Measurements from ENCODE around the gene NFATC3. TPM values are rescaled to one million over a fixed set of nuclear protein-coding genes. Genes with fewer than 3 reads are reported as not detected.

Gene NFATC3
- total RNA-seq, 1 donor from 2014 or later, result 22.6 TPM

DNA sequence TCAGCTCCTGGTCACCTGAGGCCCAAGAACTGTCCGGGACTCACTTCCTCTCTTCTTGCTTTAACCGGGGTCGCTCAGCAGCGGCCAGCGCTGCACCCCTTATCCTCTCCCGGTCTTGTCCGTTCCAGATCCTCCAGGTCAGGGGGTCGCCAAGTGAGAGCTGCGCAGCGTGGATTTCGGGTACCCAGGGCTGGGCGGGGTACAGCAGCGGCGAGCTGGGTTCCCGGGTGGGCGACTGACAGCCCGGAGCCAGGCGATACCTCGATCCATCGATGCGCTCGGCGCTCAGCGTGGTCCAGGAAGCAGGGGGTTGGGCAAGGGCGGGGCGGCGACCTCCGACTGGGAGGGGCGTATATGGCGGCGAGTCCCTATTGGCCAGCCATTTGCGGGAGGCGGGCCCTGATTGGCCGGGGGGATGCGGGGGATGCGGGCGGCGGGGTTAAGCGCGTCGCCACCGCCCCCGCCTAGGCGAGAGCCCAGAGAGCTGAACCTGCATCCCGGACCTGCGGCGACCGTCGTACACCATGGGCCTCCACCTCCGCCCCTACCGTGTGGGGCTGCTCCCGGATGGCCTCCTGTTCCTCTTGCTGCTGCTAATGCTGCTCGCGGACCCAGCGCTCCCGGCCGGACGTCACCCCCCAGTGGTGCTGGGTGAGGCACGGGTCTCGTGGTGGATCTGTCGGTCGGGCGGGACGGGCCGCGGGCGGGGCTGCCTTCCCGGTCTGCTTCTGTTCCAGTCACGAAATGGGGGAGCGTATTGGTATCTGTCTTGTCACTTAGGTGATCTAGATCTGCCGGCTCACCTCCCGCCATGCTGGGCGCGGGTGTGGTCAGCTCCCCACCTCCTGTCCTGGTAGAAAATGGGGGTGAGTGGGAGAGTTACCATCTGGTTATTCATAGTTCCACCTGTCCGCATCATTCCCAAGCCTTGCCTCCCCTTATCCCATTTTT, 160.0 kb downstream of the NFATC3 start, which contains the start of gene PLA2G15:
TSS of gene PLA2G15 (plus strand) at position 471 of the 951 bp plus-strand sequence. CDS start at position 525, 54 bp downstream.
- DNase-seq (ENCODE audit: low spot score), result peak; percentile 94

- DNase-seq (ENCODE audit: low spot score), result no peak
Measured at GRCh38 chr16:68246121-68246520, 161.0 kb downstream of the NFATC3 start.

- DNase-seq (ENCODE audit: low spot score), result no peak
Measured at GRCh38 chr16:68246666-68247065, 161.5 kb downstream of the NFATC3 start.

DNA sequence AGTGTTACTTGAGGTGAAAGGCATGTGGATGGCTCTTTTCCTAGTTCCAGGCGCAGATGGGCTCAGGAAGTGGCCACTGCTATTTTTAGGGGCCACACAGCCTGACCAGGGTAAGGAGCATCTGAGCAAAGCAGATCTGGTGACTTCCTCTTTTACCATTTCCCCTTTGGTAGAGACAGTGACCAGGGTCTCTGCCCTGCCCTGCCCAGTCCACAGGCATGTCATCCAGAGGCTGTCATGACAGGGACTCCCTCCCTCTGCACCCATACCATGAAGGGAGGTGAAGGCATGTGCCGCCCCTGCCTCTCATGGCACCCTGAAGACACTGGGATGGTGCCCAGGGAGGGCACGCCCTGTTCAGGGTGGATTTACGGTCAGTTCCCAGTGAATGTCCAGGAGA, 162.2 kb downstream of the NFATC3 start:
- peak; percentile 36 for DNase-seq (ENCODE audit: low spot score)

- DNase-seq (ENCODE audit: low spot score), result no peak
Measured at GRCh38 chr16:68247932-68248331, 162.8 kb downstream of the NFATC3 start.

GRCh38 chr16:68249371-68249770, 164.2 kb downstream of the NFATC3 start:
- no peak for DNase-seq (ENCODE audit: low spot score)

GRCh38 chr16:68250951-68251350, 165.8 kb downstream of the NFATC3 start:
- no peak for DNase-seq (ENCODE audit: low spot score)

DNA sequence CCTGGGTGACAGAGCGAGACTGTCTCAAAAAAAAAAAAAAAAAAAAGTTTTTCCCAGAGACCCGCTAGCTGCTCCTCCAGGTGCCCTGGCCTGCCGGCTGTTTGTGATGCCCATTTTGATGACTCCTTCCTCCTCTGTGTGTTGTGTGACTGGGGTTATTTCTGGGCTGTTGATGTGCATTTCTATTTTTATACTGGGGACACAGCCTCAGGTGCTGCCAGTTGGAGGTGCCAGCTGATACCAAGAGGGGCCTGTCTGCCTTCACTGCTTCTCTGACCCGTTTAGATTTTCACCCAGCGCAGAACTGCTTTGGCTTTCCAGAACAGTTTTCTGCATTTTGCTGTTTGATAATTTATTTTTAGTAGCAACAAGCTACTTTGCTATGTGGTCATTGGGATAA, 166.7 kb downstream of the NFATC3 start:
- DNase-seq (ENCODE audit: low spot score), result no peak

DNA sequence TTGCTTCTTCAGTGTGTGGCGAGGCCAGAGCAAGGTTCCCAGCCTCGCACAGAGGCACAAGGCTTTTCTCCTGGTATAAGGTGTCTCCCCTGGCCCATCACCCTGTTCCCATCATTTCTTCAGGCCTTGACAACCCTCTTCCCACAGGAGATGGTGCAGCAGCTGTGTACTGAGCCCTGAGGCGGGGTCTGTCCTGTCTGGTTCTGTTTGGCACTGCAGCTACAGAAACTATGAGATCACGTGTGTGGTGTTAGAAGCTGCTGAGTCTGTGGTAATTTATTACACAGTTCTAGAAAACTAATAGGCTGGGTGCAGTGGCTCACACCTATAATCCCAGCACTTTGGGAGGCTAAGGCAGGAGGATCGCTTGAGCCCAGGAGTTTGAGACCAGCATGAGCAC, 167.2 kb downstream of the NFATC3 start:
- no peak for DNase-seq (ENCODE audit: low spot score)

GRCh38 chr16:68253721-68254120, 168.6 kb downstream of the NFATC3 start:
- DNase-seq (ENCODE audit: low spot score), result no peak

GRCh38 chr16:68255712-68256111, 170.5 kb downstream of the NFATC3 start:
- DNase-seq (ENCODE audit: low spot score), result no peak

- DNase-seq (ENCODE audit: low spot score), result no peak
Measured at GRCh38 chr16:68257251-68257905, 172.2 kb downstream of the NFATC3 start.

GRCh38 chr16:68257906-68258800, 173.0 kb downstream of the NFATC3 start:
- peak; percentile 72 for DNase-seq (ENCODE audit: low spot score)

DNA sequence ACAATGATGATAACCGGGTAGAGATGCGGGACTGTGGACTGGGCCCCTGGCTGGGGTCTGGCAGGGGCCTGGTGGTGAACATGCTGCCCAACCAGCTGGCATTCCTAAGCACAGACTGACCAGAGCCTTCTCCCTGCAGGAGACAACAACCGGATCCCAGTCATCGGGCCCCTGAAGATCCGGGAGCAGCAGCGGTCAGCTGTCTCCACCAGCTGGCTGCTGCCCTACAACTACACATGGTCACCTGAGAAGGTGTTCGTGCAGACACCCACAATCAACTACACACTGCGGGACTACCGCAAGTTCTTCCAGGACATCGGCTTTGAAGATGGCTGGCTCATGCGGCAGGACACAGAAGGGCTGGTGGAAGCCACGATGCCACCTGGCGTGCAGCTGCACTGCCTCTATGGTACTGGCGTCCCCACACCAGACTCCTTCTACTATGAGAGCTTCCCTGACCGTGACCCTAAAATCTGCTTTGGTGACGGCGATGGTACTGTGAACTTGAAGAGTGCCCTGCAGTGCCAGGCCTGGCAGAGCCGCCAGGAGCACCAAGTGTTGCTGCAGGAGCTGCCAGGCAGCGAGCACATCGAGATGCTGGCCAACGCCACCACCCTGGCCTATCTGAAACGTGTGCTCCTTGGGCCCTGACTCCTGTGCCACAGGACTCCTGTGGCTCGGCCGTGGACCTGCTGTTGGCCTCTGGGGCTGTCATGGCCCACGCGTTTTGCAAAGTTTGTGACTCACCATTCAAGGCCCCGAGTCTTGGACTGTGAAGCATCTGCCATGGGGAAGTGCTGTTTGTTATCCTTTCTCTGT, 174.0 kb downstream of the NFATC3 start:
- DNase-seq (ENCODE audit: low spot score), result no peak

DNA sequence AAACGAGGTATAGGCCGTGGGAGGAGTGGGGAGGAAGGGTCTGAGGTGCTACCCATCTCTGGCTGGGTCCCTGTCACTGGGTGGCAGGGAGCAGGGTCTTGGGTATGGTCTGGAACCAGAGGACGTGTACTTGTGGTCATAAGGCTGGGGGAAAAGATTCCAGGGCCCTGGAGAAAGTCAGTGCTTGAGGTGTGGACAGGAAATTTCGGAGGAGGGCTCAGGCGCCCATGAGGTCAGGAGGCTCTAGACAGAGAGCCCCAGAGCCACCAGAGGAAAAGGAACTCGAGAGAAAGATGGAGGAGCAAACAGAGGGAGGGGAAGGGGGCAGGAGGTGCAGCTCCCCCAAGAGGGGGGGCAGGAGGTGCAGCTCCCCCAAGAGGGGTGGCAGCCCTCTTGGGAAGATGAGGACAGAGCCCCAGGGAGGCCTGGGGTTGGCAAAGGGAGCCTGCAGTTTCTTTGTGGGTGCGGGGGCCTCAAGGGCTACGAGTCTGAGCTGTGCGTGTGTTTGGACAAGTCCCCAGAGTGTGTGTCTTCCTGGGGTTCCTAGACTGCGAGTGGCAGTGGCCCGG, 178.5 kb downstream of the NFATC3 start:
- no peak for DNase-seq (ENCODE audit: low spot score)

DNA sequence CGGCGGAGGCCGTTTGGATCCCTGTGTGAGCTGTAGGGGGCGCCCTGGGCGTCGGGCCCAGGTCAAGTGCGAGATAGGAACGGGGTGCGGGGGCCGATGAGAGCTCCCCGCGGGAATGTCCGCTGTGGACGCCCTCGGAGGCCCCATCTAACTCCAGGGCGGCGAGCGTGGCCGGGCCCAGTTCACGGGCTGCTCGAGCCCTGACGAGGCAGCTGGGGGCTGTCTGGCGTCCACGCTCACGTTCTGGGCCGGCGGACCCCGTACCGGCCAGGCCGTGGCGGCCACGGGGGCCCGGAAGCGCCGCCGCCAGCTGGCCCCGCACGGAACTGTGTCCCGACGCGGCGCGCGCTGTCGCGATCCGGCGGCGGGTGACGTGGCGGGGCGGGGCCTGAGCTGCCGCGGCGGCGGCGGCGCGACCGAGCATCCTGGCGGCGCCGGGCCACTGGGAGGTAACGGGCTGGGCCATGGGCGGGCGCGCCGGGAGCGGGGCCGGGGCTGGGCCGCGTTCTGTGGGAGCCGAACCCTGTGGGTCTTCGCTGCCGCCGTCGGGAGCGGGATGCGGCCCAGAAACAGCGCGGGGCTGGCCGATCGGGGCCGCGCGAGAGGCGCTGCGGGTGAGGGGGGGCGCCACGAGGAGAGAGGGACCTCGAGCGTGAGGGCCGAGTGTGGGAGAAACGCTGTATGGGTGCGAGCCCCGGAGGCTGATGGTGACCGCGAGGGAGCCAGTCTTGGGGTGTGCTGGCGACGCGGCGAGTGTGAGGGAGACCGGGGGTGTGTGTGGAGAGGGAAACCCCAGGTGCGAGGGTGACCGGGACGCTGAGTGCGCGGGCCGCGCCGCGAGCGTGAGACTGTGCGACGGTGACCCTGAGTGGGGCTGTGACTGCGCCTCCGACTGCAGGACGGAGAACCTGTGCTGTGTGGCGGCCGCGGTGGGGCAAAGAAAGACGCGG, 179.2 kb downstream of the NFATC3 start, which contains the start of gene SLC7A6:
TSS of gene SLC7A6 (plus strand) at position 399 of the 950 bp plus-strand sequence. CDS start 10,201 bp downstream, outside the sequence.
- peak; percentile 64 for DNase-seq (ENCODE audit: low spot score)

- DNase-seq (ENCODE audit: low spot score), result peak; percentile 87
Measured at GRCh38 chr16:68265078-68265920, 180.1 kb downstream of the NFATC3 start.
